ENCODE measurements around the gene NAA60. TPM values are rescaled to one million over a fixed set of nuclear protein-coding genes. Genes with fewer than 3 reads are reported as not detected.

NAA60 gene
- total and polyA plus RNA-seq, 12 donors, result 16.9 to 96.3 (median 52.3) TPM

DNA sequence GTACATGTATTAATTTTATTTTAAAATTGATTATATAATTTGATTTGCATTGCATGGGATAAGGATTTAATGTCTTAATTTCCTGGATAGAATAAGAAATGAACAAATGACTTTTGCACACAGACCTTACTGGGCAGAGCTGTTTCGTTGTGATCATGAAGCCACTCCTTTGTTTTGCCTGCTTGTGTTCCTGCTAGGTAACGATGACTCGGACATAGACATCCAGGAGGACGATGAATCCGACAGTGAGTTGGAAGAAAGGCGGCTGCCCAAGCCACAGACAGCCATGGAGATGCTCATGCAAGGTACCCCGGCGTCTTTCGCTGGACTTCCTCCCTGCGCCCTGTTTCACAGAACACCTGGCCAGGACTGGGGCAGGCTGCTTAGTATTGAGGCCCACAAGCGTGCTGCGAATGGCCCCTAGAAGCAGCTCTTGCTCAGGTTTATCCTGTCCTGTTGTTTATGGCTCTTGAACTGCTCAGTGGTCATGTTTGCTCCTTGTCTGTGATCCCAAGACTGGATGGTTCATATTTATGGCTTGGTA lies 87.0 kb downstream of the NAA60 start:
- Histone ChIP-seq H3K27me3 (no peaks in the 10 kb centered on the region), H3K36me3 (replicated peaks in 1 of 2) (peaks cover 0 to 43% of the 10 kb centered on the region in 2 donors), H3K9me3 (replicated peaks in 1 of 3) (no peaks in the 10 kb centered on the region), H3K4me3 (no peak overlapping the region), H3K4me1 (replicated peaks in 1 of 2) (no peaks in the 10 kb centered on the region), H3K27ac (no peak overlapping the region)
- intact Hi-C loops (cut with DNase I), result no loop called here
- TF ChIP-seq POLR2A (IDR thresholded peaks at IDR 0.05), result no peak
- TF ChIP-seq, protein P1, sequence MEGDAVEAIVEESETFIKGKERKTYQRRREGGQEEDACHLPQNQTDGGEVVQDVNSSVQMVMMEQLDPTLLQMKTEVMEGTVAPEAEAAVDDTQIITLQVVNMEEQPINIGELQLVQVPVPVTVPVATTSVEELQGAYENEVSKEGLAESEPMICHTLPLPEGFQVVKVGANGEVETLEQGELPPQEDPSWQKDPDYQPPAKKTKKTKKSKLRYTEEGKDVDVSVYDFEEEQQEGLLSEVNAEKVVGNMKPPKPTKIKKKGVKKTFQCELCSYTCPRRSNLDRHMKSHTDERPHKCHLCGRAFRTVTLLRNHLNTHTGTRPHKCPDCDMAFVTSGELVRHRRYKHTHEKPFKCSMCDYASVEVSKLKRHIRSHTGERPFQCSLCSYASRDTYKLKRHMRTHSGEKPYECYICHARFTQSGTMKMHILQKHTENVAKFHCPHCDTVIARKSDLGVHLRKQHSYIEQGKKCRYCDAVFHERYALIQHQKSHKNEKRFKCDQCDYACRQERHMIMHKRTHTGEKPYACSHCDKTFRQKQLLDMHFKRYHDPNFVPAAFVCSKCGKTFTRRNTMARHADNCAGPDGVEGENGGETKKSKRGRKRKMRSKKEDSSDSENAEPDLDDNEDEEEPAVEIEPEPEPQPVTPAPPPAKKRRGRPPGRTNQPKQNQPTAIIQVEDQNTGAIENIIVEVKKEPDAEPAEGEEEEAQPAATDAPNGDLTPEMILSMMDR (IDR thresholded peaks at IDR 0.05), result no peak
- no peak for DNase-seq
- WGBS, 4 donors, result 92 to 98% (median 95%) methylated on average over 10 to 12 of the region's 12 CpGs

DNA sequence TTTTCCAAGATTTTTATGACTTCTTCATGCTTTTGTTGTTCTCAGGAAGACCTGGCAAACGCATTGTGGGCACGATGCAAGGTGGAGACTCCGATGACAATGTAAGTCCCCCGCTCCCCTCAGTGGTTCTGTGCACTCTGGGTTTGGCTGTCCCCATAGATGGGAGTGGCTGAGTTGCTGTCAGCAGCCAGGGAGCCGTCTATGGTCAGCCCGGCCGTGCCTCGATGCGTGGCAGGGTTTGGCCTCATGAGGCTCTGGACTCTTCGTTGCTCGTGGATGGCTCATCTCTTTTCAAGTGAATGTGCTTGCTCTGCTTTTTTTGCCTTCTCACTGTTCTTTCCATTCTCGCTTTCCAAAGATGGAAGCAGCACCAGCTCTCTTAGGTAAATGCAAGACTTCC lies 89.3 kb downstream of the NAA60 start:
- Histone ChIP-seq H3K27ac (no peak overlapping the region), H3K36me3 (replicated peaks in 1 of 2) (peaks cover 0 to 47% of the 10 kb centered on the region in 2 donors), H3K4me3 (no peak overlapping the region), H3K27me3 (no peaks in the 10 kb centered on the region), H3K9me3 (replicated peaks in 1 of 3) (no peaks in the 10 kb centered on the region), H3K4me1 (replicated peaks in 1 of 2) (peaks cover 0 to 4% of the 10 kb centered on the region in 2 donors)
- WGBS, 4 donors, result 90 to 98% (median 94%) methylated on average over 9 to 12 of the region's 12 CpGs
- TF ChIP-seq, protein P1 (IDR thresholded peaks at IDR 0.05), result no peak
- no peak for TF ChIP-seq POLR2A (IDR thresholded peaks at IDR 0.05)
- intact Hi-C loops (cut with DNase I), result no loop called here
- DNase-seq, result no peak

DNA sequence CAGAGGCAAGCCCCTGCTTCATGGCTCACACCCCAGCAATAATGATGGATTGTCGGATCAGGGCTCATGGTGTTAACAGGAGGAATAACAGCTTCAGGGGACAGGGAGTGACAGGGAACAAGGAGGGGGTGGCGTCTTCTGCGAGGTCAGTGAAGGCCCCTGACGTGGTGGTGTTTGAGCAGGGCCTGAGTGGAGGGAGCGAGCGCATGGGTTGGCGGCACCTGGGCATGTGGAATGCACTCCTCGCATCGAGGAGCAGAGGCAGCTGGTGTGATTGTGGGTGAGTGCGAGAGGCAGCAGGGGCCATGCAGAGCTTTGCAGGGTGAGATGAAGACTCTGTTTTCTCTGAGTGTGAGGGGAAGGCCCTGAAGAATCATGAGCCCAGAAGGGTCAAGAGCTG lies 90.6 kb downstream of the NAA60 start:
- Histone ChIP-seq H3K9me3 (replicated peaks in 1 of 3) (no peaks in the 10 kb centered on the region), H3K4me1 (replicated peaks in 1 of 2) (peaks cover 0 to 4% of the 10 kb centered on the region in 2 donors), H3K36me3 (replicated peaks in 1 of 2) (peaks cover 0 to 52% of the 10 kb centered on the region in 2 donors), H3K27ac (no peak overlapping the region), H3K27me3 (no peaks in the 10 kb centered on the region), H3K4me3 (no peak overlapping the region)
- no peak for DNase-seq
- whole genome bisulfite sequencing, 4 donors, result 95 to 97% (median 95%) methylated on average over 10 of the region's 10 CpGs
- TF ChIP-seq POLR2A (IDR thresholded peaks at IDR 0.05), result no peak
- TF ChIP-seq, protein P1 (IDR thresholded peaks at IDR 0.05), result no peak
- intact Hi-C loops (cut with DNase I), result no loop called here

DNA sequence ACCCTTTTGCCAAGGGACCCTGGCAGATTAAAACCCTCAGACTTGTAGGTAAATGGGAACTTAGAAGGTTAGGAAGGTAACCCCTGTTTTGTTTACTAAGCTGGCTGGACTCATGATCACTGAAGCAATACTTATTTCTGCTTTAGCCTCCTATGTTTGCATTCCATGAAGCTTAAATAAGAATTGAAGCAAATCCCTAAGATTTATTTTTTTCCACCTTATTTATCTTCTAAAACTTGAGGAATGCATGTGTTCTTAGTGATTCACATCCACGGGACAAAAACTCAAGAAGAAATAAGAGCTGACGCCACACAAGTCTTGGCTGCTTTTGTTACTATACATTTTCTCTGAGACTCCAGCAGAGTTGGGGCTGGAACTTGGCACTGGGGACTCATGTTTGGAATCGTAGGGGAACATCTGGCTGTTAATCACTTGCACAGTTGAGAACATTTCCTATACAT lies 92.8 kb downstream of the NAA60 start:
- H3K4me1 ChIP-seq (replicated peaks in 1 of 2), result peaks cover 0 to 4% of the 10 kb centered on the region in 2 donors
- H3K27me3 ChIP-seq, result no peaks in the 10 kb centered on the region
- no peak for TF ChIP-seq POLR2A (IDR thresholded peaks at IDR 0.05)
- TF ChIP-seq, protein P1 (IDR thresholded peaks at IDR 0.05), result no peak
- WGBS, 4 donors, result 69 to 75% (median 73%) methylated on average over 3 of the region's 3 CpGs
- intact Hi-C loops (cut with DNase I), result no loop called here
- DNase-seq, result no peak
- H3K4me3 ChIP-seq, result no peak overlapping the region
- H3K9me3 ChIP-seq (replicated peaks in 1 of 3), result no peaks in the 10 kb centered on the region
- no peak overlapping the region for H3K27ac ChIP-seq
- peaks cover 0 to 53% of the 10 kb centered on the region in 2 donors for H3K36me3 ChIP-seq (replicated peaks in 1 of 2)

Small RNA genes within 50 kb of the gene (microRNA-seq; reads per million reads assigned to microRNA genes)
- gene MIR6126, result 0 reads per million in 3 donors

Small RNA genes within 50 kb of the gene (small RNA-seq; reads per million reads assigned to genes)
- 0 reads per million in 2 donors for gene MIR6126

Other genes with a start within 250 kb of the NAA60 start
- gene ZNF200, start 208.5 kb upstream of the NAA60 start, total RNA-seq, result 10 to 100 TPM in 3 of 9 donors, 1 to 10 TPM in 6; 4.4 to 15.4 (median 8.6) TPM
- 1 to 10 TPM; 5.4 to 7.8 (median 6.2) TPM for gene ZNF200, start 208.5 kb upstream of the NAA60 start, polyA plus RNA-seq
- 1 to 10 TPM in 8 of 9 donors, under 1 TPM in 1; 0.39 to 7.8 (median 4.1) TPM for gene MEFV, start 187.0 kb upstream of the NAA60 start, total RNA-seq
- gene MEFV, start 187.0 kb upstream of the NAA60 start, polyA plus RNA-seq, result under 1 TPM; 0.40 to 0.72 (median 0.71) TPM
- 10 to 100 TPM; 22.5 to 84.0 (median 36.2) TPM for gene ZNF263, start 160.2 kb upstream of the NAA60 start, total RNA-seq
- 10 to 100 TPM; 18.5 to 26.4 (median 21.8) TPM for gene ZNF263, start 160.2 kb upstream of the NAA60 start, polyA plus RNA-seq
- 1 to 10 TPM; 2.1 to 8.7 (median 4.5) TPM for gene TIGD7, start 138.2 kb upstream of the NAA60 start, total RNA-seq
- 1 to 10 TPM; 3.5 to 7.0 (median 4.6) TPM for gene TIGD7, start 138.2 kb upstream of the NAA60 start, polyA plus RNA-seq
- gene ZNF75A, start 138.2 kb upstream of the NAA60 start, total RNA-seq, result 10 to 100 TPM in 8 of 9 donors, 1 to 10 TPM in 1; 7.9 to 46.4 (median 22.5) TPM
- 10 to 100 TPM; 24.9 to 42.0 (median 37.4) TPM for gene ZNF75A, start 138.2 kb upstream of the NAA60 start, polyA plus RNA-seq
- gene OR2C1, start 87.8 kb upstream of the NAA60 start, total RNA-seq, result under 1 TPM in 5 of 9 donors, not detected in 4; 0.14 to 0.44 (median 0.35) TPM
- gene OR2C1, start 87.8 kb upstream of the NAA60 start, polyA plus RNA-seq, result under 1 TPM in 1 of 3 donors, not detected in 2; 0.24 TPM
- gene ZSCAN32, start 42.7 kb upstream of the NAA60 start, total RNA-seq, result 10 to 100 TPM; 11.5 to 20.1 (median 14.3) TPM
- 10 to 100 TPM; 10.6 to 19.0 (median 11.5) TPM for gene ZSCAN32, start 42.7 kb upstream of the NAA60 start, polyA plus RNA-seq
- gene ZNF174, start 42.5 kb upstream of the NAA60 start, total RNA-seq, result 10 to 100 TPM in 8 of 9 donors, 1 to 10 TPM in 1; 8.6 to 22.2 (median 11.0) TPM
- gene ZNF174, start 42.5 kb upstream of the NAA60 start, polyA plus RNA-seq, result 10 to 100 TPM in 1 of 3 donors, 1 to 10 TPM in 2; 4.1 to 15.4 (median 5.7) TPM
- 1 to 10 TPM; 1.8 to 4.0 (median 2.9) TPM for gene ZNF597, start 176 bp upstream of the NAA60 start, total RNA-seq
- gene ZNF597, start 176 bp upstream of the NAA60 start, polyA plus RNA-seq, result 1 to 10 TPM; 1.2 to 2.9 (median 1.3) TPM
- gene C16orf90, start 51.8 kb downstream of the NAA60 start, total RNA-seq, result not detected
- not detected for gene C16orf90, start 51.8 kb downstream of the NAA60 start, polyA plus RNA-seq
- gene CLUAP1, start 57.3 kb downstream of the NAA60 start, total RNA-seq, result 10 to 100 TPM; 16.9 to 43.1 (median 20.9) TPM
- 10 to 100 TPM in 1 of 3 donors, 1 to 10 TPM in 2; 6.9 to 42.8 (median 9.2) TPM for gene CLUAP1, start 57.3 kb downstream of the NAA60 start, polyA plus RNA-seq
- 1 to 10 TPM in 6 of 9 donors, under 1 TPM in 3; 0.33 to 2.5 (median 1.5) TPM for gene NLRC3, start 133.7 kb downstream of the NAA60 start, total RNA-seq
- gene NLRC3, start 133.7 kb downstream of the NAA60 start, polyA plus RNA-seq, result 1 to 10 TPM in 1 of 3 donors, under 1 TPM in 2; 0.29 to 1.4 (median 0.47) TPM
- 1 to 10 TPM; 1.7 to 8.0 (median 4.3) TPM for gene SLX4, start 167.9 kb downstream of the NAA60 start, total RNA-seq
- 1 to 10 TPM; 2.4 to 8.2 (median 2.9) TPM for gene SLX4, start 167.9 kb downstream of the NAA60 start, polyA plus RNA-seq
- 10 to 100 TPM in 5 of 9 donors, 1 to 10 TPM in 4; 3.1 to 21.7 (median 12.1) TPM for gene DNASE1, start 211.0 kb downstream of the NAA60 start, total RNA-seq
- 10 to 100 TPM in 1 of 3 donors, 1 to 10 TPM in 2; 3.4 to 35.1 (median 6.0) TPM for gene DNASE1, start 211.0 kb downstream of the NAA60 start, polyA plus RNA-seq

Data from adrenal gland (tissue), 12 donors.